HepG2 (cell line): Measurements from ENCODE around the gene NHSL1. TPM values are rescaled to one million over a fixed set of nuclear protein-coding genes. Genes with fewer than 3 reads are reported as not detected.

Experiments used
- CSRNP2 ChIP-seq: sonication (generic); formaldehyde crosslinking; conservative IDR thresholded peaks from 2 replicates; pipeline ENCODE4 v1.8.0; 2022; ENCODE audit warnings: low read depth, missing genetic modification reagents
- HDAC1 ChIP-seq: sonication (generic); formaldehyde crosslinking; IDR thresholded peaks from 2 replicates; pipeline ENCODE4 v1.5.1; 2020; ENCODE audit warnings: mild to moderate bottlenecking, missing genetic modification reagents
- HMGXB3 ChIP-seq: sonication (generic); formaldehyde crosslinking; IDR thresholded peaks from 2 replicates; pipeline ENCODE4 v1.4.0; 2020; ENCODE audit warnings: missing genetic modification reagents, borderline replicate concordance
- MAX ChIP-seq: IDR thresholded peaks from 2 replicates; pipeline ENCODE4 v1.6.1; 2012; ENCODE audit warnings: inconsistent platforms
- NR2F6 ChIP-seq, 2 experiments: IDR thresholded peaks; 2 replicates each; pipeline ENCODE4 v1.6.1; 2016; ENCODE audit warnings: antibody characterized with exemption in 1 of 2, mild to moderate bottlenecking in 1 of 2
- PAWR ChIP-seq: sonication (generic); formaldehyde crosslinking; IDR thresholded peaks from 2 replicates; pipeline ENCODE4 v1.4.0; 2020; ENCODE audit warnings: missing genetic modification reagents, mild to moderate bottlenecking, borderline replicate concordance
- REXO4 ChIP-seq: sonication (generic); formaldehyde crosslinking; IDR thresholded peaks from 2 replicates; pipeline ENCODE4 v1.8.0; 2022; ENCODE audit warnings: missing genetic modification reagents, mild to moderate bottlenecking, borderline replicate concordance
- RORA ChIP-seq: sonication (generic); formaldehyde crosslinking; IDR thresholded peaks from 2 replicates; pipeline ENCODE4 v1.5.0; 2020; ENCODE audit warnings: mild to moderate bottlenecking, missing genetic modification reagents, moderate library complexity
- RXRA ChIP-seq: sonication (generic); formaldehyde crosslinking; IDR thresholded peaks from 2 replicates; pipeline ENCODE4 v1.5.1; 2020; ENCODE audit warnings: missing genetic modification reagents
- TAF1 ChIP-seq: sonication (generic); formaldehyde crosslinking; IDR thresholded peaks from 2 replicates; pipeline ENCODE4 v1.4.0; 2020; ENCODE audit warnings: missing genetic modification reagents
- YY1 ChIP-seq: IDR thresholded peaks from 2 replicates; pipeline ENCODE4 v1.6.1; 2011; ENCODE audit warnings: low read length, low read depth, moderate library complexity, mild to moderate bottlenecking; ENCODE audit not compliant: insufficient read depth, insufficient replicate concordance
- ZNF10 ChIP-seq: sonication (generic); formaldehyde crosslinking; IDR thresholded peaks from 2 replicates; pipeline ENCODE4 v1.4.0; 2020; ENCODE audit warnings: mild to moderate bottlenecking, low read depth, missing genetic modification reagents, borderline replicate concordance
- ZNF224 ChIP-seq: sonication (generic); formaldehyde crosslinking; IDR thresholded peaks from 2 replicates; pipeline ENCODE4 v1.5.0; 2020; ENCODE audit warnings: mild to moderate bottlenecking, missing genetic modification reagents
- ZNF564 ChIP-seq: sonication (generic); formaldehyde crosslinking; IDR thresholded peaks from 2 replicates; pipeline ENCODE4 v1.8.1; 2023; ENCODE audit warnings: mild to moderate bottlenecking, missing genetic modification reagents
- ZNF614 ChIP-seq: IDR thresholded peaks from 2 replicates; pipeline ENCODE4 v1.6.1; 2018; ENCODE audit warnings: missing biosample characterization, missing genetic modification reagents, inconsistent platforms, borderline replicate concordance
- ZNF670 ChIP-seq: sonication (generic); formaldehyde crosslinking; IDR thresholded peaks from 2 replicates; pipeline ENCODE4 v1.8.0; 2022; ENCODE audit warnings: mild to moderate bottlenecking, missing genetic modification reagents, borderline replicate concordance
- ZNF678 ChIP-seq: sonication (generic); formaldehyde crosslinking; IDR thresholded peaks from 2 replicates; pipeline ENCODE4 v1.4.0; 2020; ENCODE audit warnings: mild to moderate bottlenecking, missing genetic modification reagents
- polyA plus RNA-seq, 8 experiments: library from polyadenylated mRNA; depleted of rRNA in 3 of 8; stranded (reverse) in 7 of 8; unstranded in 1 of 8; fragments of >200 nt; fragmentation: Illumina TruSeq in 4 of 8; extraction: Trizol in 4 of 8; gene quantifications; 2 replicates each; pipeline versions ENCODE4 v1.2.1 to v1.2.3, GENCODE V29; 2011 to 2016; ENCODE audit warnings: low read depth in 4 of 8, missing spikeins in 1 of 8, mixed read lengths in 1 of 8; ENCODE audit not compliant: insufficient read depth in 1 of 8
- total RNA-seq, 5 experiments: library from RNA; depleted of rRNA; stranded (reverse); fragments of >200 nt; fragmentation: Illumina TruSeq; extraction: Trizol; gene quantifications; 2 replicates each; pipeline ENCODE4 v1.2.3, GENCODE V29; 2016; ENCODE audit warnings: low read depth in 1 of 5
- TF ChIP-seq, protein P1 (sequence below): sonication (generic); formaldehyde crosslinking; IDR thresholded peaks from 2 replicates; pipeline ENCODE4 v1.4.0; 2020; ENCODE audit warnings: missing genetic modification reagents
- TF ChIP-seq, protein P2 (sequence below): sonication (generic); formaldehyde crosslinking; IDR thresholded peaks from 2 replicates; pipeline ENCODE4 v1.4.0; 2020; ENCODE audit warnings: mild to moderate bottlenecking, missing genetic modification reagents
- TF ChIP-seq, protein P3 (sequence below): sonication (generic); formaldehyde crosslinking; IDR thresholded peaks from 2 replicates; pipeline ENCODE4 v1.4.0; 2020; ENCODE audit warnings: missing genetic modification reagents; ENCODE audit errors: not compliant biosample characterization

The NHSL1 gene
- total and polyA plus RNA-seq, 2 of the 13 experiments (the other 11 are each of a cell fraction or from before 2014, with no cell fraction given), result 24.9 to 53.6 TPM

GRCh38 chr6:138419766-138420165 is 79.5 kb downstream of the NHSL1 start (continued):
- no peak for TF ChIP-seq HMGXB3 (CRISPR knock-in tag)
- TF ChIP-seq REXO4 (CRISPR knock-in tag), result no peak
- TF ChIP-seq PAWR (CRISPR knock-in tag), result no peak
- no peak for TF ChIP-seq ZNF224
- TF ChIP-seq MAX, result 0 out of 2 replicates have a peak, but pooled peaks have one; percentile 17
- TF ChIP-seq CSRNP2 (CRISPR knock-in tag), result no peak
- no peak for TF ChIP-seq ZNF670 (CRISPR knock-in tag)
- TF ChIP-seq ZNF564 (CRISPR knock-in tag), result no peak
- TF ChIP-seq HDAC1 (CRISPR knock-in tag), result 0 out of 2 replicates have a peak, but pooled peaks have one; percentile 35
- TF ChIP-seq NR2F6 (IDR thresholded peaks at IDR 0.05), result no peak
- no peak for TF ChIP-seq NR2F6 (CRISPR knock-in tag; IDR thresholded peaks at IDR 0.05)
- TF ChIP-seq, protein P1, sequence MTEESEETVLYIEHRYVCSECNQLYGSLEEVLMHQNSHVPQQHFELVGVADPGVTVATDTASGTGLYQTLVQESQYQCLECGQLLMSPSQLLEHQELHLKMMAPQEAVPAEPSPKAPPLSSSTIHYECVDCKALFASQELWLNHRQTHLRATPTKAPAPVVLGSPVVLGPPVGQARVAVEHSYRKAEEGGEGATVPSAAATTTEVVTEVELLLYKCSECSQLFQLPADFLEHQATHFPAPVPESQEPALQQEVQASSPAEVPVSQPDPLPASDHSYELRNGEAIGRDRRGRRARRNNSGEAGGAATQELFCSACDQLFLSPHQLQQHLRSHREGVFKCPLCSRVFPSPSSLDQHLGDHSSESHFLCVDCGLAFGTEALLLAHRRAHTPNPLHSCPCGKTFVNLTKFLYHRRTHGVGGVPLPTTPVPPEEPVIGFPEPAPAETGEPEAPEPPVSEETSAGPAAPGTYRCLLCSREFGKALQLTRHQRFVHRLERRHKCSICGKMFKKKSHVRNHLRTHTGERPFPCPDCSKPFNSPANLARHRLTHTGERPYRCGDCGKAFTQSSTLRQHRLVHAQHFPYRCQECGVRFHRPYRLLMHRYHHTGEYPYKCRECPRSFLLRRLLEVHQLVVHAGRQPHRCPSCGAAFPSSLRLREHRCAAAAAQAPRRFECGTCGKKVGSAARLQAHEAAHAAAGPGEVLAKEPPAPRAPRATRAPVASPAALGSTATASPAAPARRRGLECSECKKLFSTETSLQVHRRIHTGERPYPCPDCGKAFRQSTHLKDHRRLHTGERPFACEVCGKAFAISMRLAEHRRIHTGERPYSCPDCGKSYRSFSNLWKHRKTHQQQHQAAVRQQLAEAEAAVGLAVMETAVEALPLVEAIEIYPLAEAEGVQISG (CRISPR knock-in tag), result no peak; the same call in 1 of the 2 replicates
- TF ChIP-seq ZNF614 (CRISPR knock-in tag), result no peak
- TF ChIP-seq, protein P2, sequence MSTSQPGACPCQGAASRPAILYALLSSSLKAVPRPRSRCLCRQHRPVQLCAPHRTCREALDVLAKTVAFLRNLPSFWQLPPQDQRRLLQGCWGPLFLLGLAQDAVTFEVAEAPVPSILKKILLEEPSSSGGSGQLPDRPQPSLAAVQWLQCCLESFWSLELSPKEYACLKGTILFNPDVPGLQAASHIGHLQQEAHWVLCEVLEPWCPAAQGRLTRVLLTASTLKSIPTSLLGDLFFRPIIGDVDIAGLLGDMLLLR, result no peak
- TF ChIP-seq, protein P3, sequence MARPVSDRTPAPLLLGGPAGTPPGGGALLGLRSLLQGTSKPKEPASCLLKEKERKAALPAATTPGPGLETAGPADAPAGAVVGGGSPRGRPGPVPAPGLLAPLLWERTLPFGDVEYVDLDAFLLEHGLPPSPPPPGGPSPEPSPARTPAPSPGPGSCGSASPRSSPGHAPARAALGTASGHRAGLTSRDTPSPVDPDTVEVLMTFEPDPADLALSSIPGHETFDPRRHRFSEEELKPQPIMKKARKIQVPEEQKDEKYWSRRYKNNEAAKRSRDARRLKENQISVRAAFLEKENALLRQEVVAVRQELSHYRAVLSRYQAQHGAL (CRISPR knock-in tag), result no peak
- peak; percentile 54; the same call in 1 of the 2 replicates for TF ChIP-seq RXRA (CRISPR knock-in tag)
- TF ChIP-seq ZNF10 (CRISPR knock-in tag), result no peak
- TF ChIP-seq TAF1 (CRISPR knock-in tag), result no peak
- no peak for TF ChIP-seq ZNF678
- TF ChIP-seq RORA (CRISPR knock-in tag), result no peak
- TF ChIP-seq YY1, result no peak
